Activated naive CD8-positive, alpha-beta T cell treated with anti-CD3 and anti-CD28 coated beads, Interleukin-2, amount 50 U/mL, for 16 hours (primary cell): ENCODE results near the gene ACSF3.
"Not testable (repeated sequence)": the region's sequence is repeated elsewhere in the genome, so short reads cannot be mapped to it uniquely, and the experiment has no call there.

Experiments
- DNase-seq: peaks from one replicate; pipeline ENCODE4 v3.0.0-alpha.2; 2020; ENCODE audit warnings: low read depth, low spot score

The ACSF3 gene

DNA sequence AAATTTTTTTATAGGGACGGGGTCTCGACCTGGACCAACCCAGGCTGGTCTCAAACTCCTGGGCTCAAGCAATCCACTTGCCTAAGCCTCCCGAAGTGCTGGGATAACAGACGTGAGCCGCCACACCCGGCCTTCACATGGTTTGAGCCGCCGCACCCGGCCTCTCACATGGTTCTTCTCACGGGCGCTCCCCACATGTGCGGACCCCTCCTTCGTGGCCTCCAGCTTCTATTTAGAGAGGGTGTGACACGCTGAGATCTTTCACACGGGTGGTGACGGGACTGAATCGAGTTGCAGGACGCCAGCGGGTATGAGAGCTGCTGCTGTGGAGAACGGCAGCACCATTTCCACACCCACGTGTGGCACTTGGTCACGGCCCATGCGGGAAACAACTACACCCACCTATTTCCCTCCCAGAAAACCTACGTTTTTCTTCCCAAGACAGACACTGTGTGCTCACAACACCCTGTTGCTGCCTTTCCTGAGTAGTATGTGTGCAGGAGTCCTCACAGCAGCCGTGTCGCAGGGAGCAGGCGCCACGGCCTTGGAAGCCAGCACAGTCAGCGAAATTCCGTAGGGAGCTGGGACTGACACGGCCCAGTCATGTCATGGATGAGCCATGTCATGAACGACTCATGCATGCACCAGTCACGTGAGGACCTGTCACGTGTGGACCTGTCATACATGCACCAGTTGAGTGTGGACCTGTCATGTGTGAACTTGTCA, 20.1 kb upstream of the ACSF3 start:
- no peak for DNase-seq

DNA sequence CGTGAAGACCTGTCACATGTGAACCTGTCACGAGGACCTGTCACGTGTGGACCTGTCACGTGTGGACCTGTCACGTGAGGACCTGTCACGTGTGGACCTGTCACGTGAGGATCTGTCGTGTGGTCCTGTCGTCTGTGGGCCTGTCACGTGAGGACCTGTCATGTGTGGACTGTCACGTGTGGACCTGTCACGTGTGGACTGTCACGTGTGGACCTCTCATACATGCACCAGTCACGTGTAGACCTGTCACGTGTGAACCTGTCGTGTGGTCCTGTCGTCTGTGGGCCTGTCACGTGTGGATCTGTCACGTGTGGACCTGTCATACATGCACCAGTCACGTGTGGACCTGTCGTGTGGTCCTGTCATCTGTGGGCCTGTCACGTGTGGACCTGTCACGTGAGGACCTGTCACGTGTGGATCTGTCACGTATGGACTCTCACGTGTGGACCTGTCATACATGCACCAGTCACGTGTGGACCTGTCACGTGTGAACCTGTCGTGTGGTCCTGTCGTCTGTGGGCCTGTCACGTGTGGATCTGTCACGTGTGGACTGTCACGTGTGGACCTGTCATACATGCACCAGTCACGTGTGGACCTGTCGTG, 19.5 kb upstream of the ACSF3 start:
- DNase-seq = not testable (repeated sequence)

DNA sequence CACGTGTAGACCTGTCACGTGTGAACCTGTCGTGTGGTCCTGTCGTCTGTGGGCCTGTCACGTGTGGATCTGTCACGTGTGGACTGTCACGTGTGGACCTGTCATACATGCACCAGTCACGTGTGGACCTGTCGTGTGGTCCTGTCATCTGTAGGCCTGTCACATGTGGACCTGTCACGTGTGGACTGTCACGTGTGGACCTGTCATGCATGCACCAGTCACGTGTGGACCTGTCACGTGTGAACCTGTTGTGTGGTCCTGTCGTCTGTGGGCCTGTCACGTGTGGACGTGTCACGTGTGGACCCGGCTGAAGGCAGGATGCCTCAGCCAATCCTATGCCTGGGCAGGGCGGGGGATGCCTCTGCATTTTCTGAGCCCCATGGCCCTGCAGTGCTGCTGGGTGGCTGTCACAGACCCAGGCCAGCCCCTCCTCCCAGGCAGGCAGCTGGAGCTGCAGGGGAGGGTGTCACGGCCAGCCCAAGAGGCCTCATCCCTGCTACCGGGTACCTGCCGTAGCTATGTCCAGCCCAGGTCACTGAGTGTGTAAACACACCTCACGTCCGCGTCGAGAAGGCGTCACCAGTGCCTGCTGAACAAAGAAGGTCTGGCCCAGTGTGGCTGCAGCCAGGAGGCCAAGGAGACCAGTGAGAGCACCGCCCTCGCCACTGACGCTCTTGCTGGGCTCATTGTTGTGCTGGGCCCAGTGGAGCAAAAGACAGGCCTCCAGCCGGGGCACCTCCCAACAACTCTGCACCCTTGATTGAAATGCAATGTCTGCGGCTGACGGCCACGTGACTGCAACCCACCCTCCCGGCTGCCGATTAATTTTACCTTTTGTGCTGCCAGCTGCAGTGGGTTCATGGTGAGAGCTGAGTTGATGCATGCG, 18.6 kb upstream of the ACSF3 start:
- no peak for DNase-seq

DNA sequence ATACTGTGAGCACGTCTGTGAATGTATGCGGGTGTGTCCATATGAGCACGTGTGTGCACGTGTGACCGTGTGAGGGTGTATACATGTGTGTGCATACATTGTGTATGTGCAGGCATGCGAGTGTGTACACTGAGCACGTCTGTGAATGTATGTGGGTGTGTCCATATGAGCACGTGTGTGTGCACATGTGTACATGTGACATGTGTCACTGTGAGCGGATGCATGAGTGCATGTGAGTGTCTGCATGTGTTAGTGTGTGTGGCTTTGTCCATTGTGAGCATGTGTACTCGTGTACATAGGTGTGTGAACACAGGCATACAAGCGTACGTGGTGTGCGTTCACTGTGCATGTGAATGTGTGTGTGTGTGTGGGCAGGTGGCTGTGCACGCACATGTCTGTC, 17.5 kb upstream of the ACSF3 start:
- no peak for DNase-seq

DNA sequence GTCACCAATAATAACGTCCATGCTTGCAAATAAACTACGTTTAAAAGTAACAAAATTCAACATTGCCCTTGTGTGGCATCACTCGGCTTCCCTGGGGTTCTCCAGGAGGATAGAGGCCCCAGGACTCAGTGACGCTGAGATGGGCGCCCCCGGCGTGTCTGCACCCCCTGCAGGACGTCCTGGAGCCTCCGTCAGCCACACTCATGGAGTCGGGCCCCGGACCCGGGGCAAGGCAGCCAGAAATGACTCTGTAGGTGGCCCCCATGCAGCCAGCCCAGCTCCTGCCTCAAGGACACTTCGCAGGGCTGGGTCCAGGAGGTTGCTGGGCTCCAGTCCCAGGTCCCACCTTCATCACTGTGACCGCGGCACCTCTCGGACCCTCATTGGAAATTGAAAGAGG, 16.6 kb upstream of the ACSF3 start:
- DNase-seq = no peak

DNA sequence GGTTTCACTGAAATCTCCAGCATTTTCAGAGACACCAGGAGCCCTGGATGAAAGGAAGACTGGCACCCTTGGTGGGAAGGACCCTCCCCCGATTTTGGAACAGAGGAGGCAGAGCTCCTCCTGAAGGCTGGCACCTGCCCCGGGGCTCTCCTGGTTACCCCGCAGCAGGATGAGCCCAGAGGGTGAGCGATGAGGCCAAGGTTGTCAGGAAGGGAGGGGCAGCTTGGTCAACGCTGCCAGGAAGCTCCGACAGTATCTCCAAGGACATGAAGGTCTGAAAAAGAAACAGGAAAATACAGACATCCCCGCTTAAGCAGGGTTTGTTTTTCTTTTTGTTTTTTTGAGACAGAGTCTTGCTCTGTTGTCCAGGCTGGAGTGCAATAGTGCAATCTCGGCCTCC, 15.5 kb upstream of the ACSF3 start:
- no peak for DNase-seq

DNA sequence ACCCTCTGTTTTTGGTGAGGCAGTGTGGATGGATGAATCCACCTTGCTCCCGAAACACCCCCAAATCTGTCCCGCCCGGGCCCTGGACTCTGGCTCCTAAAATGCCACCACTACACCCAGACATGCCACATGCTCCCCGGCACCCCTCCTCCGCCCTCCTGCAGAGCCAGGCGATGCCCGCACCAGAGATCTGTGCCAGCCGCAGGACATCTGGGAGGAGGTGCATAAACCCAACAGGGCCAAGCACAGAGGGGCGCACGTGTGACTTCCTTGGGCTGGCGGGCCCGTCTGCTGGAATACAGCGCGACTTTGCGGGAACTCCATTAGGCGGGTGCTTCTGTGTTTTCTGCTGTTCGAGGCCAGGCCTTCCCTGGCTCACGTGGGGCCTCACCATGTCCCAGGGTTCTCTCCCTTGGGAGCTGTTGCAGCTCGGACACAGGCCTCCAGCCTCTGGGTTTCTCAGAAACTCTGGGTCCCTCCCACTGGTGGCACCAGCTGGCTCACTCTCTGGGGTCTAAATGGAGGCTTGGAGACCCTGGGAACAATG, 14.1 kb upstream of the ACSF3 start:
- DNase-seq = no peak

DNA sequence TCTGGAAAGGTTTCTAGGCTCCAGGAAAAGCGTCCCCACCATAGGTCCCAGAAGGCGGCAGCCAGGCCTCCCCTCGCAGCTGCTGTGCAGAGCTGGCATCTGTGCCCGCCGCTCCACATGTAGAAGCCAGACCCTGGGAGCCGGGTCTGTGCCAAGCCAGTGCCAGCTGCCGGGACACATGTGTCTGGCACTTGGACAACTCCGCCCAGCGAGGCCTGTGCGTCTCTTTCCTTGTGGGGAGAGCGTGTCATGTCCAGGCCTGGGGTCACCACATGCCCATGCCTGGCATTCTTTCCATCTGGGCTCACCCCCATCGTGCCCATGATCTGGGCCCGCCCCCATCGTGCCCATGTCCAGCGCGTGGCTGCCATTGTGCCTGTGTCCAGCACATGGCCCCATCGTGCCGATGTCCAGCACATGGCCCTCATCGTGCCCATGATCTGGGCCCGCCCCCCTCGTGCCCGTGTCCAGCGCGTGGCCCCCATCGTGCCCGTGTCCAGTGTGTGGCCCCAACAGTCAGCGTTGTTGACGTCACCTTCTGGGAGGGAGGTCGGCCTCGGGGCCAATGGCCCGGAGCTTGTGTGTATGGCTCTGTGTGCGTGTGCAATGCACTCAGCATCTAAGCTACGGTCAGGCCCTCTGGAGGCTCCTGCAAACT, 13.3 kb upstream of the ACSF3 start:
- no peak for DNase-seq

DNA sequence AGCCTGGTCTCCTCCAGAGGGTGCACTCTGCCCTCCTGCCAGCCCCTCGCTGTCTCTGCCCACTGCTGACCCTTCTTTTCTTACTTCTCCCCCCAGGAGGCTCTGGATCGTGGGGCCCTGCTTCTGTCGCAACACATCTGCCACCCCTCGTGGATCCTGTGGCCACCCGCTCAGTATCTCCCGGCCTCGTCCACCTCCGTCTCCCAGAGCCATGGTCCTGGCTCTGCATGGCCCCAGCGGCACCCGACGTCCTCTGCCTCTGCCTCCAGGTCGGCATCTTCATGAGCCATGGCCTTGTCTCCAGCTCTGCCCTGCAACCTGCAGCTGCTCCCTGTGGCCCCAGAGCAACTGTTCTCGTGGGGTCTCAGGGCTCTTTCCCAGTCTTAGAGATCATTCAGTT, 12.1 kb upstream of the ACSF3 start:
- DNase-seq = no peak

DNA sequence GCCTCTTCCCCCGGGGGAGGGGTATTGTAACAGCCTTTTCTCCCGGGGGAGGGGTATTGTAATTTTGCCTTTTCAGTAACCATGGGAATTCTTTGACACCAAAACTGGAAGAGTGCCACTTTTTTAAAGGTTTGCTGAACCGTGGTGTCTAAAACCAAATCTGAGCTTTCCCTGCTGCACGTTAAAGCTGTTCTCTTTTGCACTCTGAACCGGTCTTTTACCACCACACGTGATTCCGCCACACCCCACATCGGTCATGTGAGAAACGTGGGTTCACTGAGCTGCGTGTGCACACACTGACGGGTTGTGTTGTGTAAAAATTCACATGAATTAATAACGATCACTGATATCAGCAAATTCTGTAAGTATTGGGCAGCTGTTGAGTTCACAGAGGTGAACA, 9.2 kb upstream of the ACSF3 start:
- DNase-seq = no peak

DNA sequence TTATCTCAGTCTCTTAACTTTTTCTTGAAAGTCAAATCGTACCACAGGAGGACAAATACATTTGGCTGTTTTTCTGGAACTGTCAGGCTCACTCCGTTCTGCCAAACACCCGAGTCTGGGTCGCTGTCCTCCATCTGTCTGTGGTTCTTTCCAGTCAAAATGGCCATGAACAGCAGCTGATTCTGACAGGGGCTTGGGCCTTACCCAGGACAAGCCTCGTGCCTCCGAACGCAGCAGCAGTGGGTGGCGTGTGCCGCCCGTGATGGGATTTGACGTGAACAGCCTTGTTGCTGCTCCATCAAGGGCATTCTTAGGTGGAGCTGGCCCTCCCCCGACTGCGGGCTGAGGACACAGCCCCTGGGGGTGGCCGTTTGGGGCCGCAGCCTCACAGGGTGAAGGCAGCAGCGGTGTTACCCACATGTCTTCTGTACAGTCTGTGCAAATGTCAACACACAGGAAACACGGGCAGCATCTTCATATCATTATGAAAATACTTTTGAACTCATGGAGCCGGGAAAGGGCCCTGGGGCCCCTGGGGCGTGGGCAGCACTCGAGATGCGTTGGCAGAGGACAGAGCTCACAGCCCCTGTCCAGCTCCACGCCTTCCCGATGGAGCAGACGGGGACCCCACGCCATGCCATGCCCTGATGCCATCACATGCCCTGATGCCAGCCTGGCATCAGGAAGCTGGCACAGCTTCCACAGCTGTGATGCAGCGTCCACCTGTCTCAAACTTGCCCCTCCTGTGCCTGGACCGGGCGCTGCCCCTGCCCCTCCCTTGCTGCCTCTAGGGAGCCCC, 8.6 kb upstream of the ACSF3 start:
- DNase-seq = no peak

DNA sequence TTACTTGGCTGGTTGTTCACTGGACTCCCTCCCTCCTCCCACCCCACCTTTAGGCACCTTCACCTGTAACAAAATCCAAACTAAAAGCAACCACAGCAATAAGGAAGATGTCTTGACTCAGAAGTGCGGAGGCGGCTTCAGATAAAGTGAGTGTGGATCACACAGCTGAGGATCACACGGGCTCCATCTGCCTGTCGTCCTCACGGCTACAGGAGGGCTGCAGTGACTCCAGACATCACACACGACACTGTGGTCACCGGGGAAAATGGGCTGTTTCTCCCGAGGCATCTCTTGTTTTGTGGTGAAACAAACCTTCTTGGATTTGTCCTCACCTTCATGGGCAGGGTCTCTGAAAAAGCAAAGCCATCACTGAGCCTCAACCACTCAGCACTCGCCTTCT, 7.9 kb upstream of the ACSF3 start:
- no peak for DNase-seq

DNA sequence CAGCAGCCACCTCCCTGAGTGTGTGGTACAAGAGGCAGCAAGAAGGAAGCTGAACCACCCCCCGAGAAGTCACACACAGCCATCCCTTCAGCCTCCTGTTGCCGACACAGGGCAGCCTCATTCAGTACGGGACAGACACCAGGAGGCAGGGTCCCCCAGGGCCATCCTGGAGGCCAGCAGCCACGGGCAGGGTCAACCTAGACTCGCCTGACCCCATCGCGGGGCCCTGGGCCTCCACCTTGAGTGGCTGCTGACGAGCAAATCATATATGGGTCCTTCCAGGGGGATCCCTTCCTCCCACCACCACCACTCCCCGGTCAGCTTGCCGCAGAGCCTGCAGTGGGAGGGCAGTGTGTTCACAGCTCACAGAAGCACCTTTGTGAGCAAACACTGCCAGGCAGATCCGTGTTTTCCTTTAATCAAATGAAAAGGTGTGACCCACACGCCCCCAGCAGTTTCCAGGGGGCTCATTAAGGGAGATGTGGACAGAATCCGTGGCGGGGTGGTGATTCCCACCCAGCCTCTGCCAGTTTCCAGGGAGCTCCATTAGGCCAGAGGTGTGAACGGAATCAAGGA, 5.6 kb upstream of the ACSF3 start:
- no peak for DNase-seq

DNA sequence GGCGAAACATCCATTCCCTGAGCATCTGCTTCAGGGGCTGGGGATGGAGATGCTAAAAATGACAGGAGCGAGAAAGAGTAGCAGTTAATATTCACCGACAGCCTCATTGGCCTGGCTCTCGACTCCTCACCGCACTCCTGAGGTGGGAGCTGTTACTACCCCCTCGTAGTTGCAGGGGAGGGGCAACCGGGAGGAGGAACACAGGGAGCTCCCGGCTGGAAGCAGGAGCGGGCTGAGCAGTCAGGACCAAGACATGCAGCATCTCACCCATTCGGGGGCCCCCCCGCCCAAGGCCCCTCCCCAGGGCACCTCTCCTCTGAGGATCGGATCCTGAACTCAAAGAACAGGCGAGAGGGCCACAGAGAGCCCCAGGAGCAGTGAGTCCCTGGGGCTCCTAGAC, 4.5 kb upstream of the ACSF3 start:
- no peak for DNase-seq

DNA sequence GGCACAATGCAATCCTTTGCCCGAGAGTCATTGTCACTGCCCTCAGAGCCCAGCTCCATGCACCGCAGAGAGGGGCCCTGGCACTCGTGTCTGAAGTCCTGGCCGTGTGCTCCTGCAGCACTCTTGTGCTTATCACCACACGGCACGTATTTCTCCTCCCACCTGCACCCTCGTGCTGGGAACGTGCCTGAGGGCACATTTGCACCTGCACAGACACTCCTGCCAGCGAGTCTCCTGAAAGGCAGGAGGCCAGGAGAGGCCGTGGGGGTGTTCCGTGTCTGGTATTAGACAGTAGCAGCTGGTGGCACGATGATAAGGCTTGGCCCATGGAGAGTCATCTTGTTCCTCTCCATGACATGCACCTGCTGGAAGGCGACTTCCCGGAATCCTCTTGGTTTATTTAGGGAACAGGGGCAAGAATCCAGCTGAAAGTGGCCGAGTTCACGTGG, 3.4 kb upstream of the ACSF3 start:
- DNase-seq = no peak

DNA sequence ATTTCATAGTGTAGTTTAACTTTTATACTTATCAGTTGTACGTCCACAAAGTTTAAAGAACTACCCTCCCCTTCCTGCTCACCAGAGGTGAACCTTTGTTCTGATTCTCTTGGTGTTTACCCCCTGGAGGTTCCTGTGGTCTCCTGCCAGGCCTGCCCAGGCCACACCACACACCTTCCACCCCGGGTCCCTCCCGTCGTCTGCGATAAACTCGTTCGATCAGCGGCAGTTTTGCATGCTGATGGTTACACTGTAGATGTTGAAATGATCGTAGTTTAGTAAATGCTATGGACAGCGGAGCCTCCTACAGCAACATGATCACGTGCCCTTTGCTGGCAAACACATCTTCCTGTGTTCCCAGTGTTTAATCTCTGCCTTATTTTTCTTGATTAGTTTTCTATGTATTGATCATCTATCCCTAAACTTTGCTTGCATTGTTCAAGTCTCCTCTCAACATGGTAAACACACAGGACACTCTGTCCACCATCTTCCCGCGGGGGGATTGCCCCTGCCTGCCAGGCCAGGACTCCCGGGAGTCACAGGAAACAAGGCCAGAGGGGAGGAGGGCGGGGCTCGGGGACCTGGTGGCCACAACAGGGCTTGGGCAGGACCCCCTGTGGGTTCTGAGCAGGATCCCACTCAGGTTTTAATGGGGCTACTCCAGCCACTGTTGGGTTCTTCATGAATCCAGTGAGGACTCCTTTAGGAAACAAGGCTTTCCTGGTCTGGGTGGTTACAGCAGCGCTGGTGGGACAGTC, 2.8 kb upstream of the ACSF3 start:
- DNase-seq = no peak

DNA sequence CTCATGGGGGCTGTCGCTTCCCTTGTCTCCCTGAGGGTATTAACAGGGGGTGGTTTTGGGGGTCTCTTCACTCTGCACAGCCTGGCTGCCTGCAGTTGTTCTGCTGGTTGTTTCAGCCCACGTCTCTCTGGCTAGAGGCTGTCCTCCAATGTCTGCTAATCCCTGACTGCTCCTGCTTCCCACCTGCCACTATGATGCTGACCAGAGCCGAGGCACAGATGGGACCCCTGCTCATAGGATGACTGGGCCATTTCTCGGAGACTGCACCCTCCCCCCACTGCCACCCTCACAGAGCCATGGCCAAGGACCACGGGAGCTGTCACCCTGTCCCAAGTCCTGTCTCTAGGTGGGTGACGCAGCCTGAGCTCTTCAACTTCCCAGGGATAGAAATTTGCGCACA, 1.6 kb upstream of the ACSF3 start:
- DNase-seq = no peak

DNA sequence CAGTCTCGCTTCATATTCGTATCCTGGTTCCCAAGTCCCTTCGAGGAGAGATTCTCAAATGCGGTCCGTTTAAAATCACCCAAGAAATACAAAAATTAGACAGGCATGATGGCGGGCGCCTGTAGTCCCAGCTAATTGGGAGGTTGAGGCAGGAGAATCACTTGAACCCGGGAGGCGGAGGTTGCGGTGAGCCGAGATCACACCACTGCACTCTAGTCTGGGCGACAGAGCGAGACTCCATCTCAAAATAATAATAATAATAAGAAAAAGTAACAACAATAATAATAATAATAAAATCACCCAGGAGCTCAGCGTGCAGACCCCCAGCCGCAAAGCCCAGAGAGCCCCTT, 425 bp upstream of the ACSF3 start:
- not testable (repeated sequence) for DNase-seq

DNA sequence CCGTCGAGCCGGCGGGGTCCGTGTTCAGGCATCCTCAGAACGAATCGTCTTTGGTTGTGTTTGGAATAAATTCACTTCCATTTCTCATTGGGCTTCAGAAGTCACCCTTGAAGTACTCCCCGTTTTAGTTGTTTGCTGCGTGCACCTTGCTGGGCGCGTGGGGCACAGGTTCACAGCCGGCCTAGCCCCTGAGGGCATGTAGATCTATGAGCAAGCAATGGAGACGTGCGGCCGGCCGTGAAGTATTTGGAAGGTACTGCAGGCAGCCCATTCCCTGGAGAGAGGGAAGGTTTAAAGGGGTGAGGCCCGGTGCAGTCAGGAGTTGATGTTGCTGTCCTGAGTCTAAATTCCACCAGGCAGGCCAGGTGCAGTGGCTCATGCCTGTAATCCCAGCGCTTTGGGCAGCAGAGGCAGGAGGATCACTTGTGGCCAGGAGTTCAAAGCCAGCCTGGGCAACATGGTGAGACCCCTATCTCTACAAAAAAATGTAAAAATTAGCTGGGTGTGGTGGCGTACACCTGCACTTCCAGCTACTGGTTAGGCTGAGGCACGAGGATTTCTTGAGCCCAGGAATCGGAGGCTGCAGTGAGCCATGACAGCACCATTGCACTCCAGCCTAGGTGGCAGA, 714 bp downstream of the ACSF3 start:
- no peak for DNase-seq

DNA sequence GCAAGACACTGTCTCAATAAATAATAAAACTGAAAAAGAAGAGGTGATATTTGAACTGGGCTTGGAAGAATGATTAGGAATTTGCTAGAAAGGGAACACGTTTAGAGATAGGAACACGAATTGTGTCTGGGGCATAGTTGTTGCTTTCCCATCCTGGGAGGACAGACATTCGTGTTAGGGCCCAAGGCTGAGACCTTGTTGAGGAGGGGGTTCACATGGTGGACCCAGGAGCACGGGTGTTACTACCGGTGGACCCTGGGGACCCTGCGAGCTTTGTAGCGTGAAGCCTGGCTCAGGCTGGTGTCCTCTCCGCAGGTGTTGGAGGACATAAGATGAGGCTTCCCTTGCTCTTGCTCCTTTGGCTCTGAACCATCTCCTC, 1.2 kb downstream of the ACSF3 start:
- no peak for DNase-seq
